Pericardium fibroblast (primary cell): ENCODE results near the gene ERP44. TPM values are rescaled to one million over a fixed set of nuclear protein-coding genes. Genes with fewer than 3 reads are reported as not detected.

Source experiments
- total RNA-seq: library from RNA; depleted of rRNA; stranded (reverse); fragments of >200 nt; gene quantifications from 2 replicates; pipeline ENCODE4 v1.2.3, GENCODE V29; 2015

Gene ERP44
- 15.0 and 20.9 TPM in 2 replicates for total RNA-seq

GRCh38 chr9:100098887-100099721, at the start of gene ERP44, which contains the start of gene INVS:
ERP44 (minus strand) TSS chr9:100099000; CDS start chr9:100098840, 160 bp downstream.
INVS (plus strand) TSS chr9:100099243; CDS start chr9:100104522, 5,279 bp downstream.

Other genes starting within 250 kb of the ERP44 start
- gene STX17, start 192.3 kb downstream of the ERP44 start, total RNA-seq = 9.4 and 12.6 TPM in 2 replicates
- gene INVS, start 243 bp upstream of the ERP44 start, total RNA-seq = 19.8 and 26.6 TPM in 2 replicates